D721Med (cell line): ENCODE results near the gene OR7C2.
"Not testable (repeated sequence)": the region's sequence is repeated elsewhere in the genome, so short reads cannot be mapped to it uniquely, and the experiment has no call there.

Experiments used
- DNase-seq: peaks from one replicate; pipeline ENCODE4 v3.0.0; 2011; ENCODE audit warnings: low spot score; ENCODE audit not compliant: insufficient read length
- FAIRE-seq: peaks from 2 replicates; lab custom pipeline; 2011; peaks lifted over from hg19 to GRCh38; lab: Jason Lieb, UNC
- CTCF ChIP-seq: IDR thresholded peaks from 2 replicates; pipeline ENCODE4 v1.5.1; 2012; ENCODE audit warnings: mild to moderate bottlenecking, control low read depth; ENCODE audit not compliant: insufficient read depth; ENCODE audit errors: missing control alignments

Gene OR7C2

GRCh38 chr19:14943601-14944000 is 2.3 kb downstream of the OR7C2 start:
- no peak for DNase-seq
- TF ChIP-seq CTCF: no peak
- FAIRE-seq: no peak

GRCh38 chr19:14944456-14944855 is 3.2 kb downstream of the OR7C2 start:
- FAIRE-seq: no peak
- TF ChIP-seq CTCF: no peak

GRCh38 chr19:14949413-14949812 is 8.1 kb downstream of the OR7C2 start:
- not testable (repeated sequence) for DNase-seq, FAIRE-seq

More at GRCh38 chr19:14944456-14944855, 3.2 kb downstream of the OR7C2 start:
- DNase-seq: no peak

GRCh38 chr19:14949876-14950275 is 8.6 kb downstream of the OR7C2 start:
- TF ChIP-seq CTCF: no peak
- no peak for FAIRE-seq
- no peak for DNase-seq

- FAIRE-seq (no peak), DNase-seq (no peak)
- TF ChIP-seq CTCF: no peak
These were observed 9.1 kb downstream of the OR7C2 start for GRCh38 chr19:14950421-14950820.

GRCh38 chr19:14952767-14953166 is 11.5 kb downstream of the OR7C2 start:
- DNase-seq (no peak), FAIRE-seq (no peak)
- no peak for TF ChIP-seq CTCF

- FAIRE-seq (no peak), DNase-seq (no peak)
- no peak for TF ChIP-seq CTCF
These were observed 12.9 kb downstream of the OR7C2 start for GRCh38 chr19:14954071-14954655.

GRCh38 chr19:14957464-14957863 is 16.2 kb downstream of the OR7C2 start:
- no peak for FAIRE-seq
- DNase-seq: no peak
- no peak for TF ChIP-seq CTCF
